GDM1 (cell line): Measurements from ENCODE around the gene SPRED3.
"Not testable (repeated sequence)": the region's sequence is repeated elsewhere in the genome, so short reads cannot be mapped to it uniquely, and the experiment has no call there.

Experiments used
- DNase-seq: peaks from one replicate; lab custom pipeline; 2025; lab: John Stamatoyannopoulos, UW

The SPRED3 gene

GRCh38 chr19:38391911-38392464 lies 3.5 kb downstream of the SPRED3 start:
- DNase-seq: no peak

DNA sequence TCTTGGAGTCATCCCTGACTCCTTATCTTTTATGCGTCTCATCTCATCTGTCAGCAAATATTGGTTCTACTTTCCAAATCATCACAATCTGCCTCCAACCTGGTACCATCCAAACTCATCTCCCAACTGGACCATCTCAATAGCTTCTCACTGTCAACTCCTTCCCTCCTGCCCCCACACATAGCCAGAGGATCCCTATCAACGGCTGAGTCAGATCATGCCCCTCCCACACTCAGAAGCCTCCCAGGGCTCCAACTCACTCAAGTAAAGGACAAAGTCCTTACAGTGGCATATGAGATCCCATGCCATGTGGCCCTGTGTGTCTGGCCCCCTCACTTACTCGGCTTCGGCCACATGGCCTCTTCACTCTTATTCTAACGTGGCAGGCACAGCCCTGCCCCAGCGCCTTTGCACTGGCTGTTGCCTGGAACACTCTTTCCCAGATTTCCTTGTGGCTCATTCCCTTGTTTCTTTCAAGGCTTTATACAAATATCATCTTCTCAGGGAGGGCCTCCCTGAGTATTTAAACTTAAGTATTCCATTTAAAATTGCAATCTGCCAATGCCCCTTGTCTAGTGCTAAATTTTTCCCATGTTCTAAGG lies 4.3 kb downstream of the SPRED3 start:
- DNase-seq: no peak

GRCh38 chr19:38394488-38394887 lies 6.0 kb downstream of the SPRED3 start:
- no peak for DNase-seq

DNA sequence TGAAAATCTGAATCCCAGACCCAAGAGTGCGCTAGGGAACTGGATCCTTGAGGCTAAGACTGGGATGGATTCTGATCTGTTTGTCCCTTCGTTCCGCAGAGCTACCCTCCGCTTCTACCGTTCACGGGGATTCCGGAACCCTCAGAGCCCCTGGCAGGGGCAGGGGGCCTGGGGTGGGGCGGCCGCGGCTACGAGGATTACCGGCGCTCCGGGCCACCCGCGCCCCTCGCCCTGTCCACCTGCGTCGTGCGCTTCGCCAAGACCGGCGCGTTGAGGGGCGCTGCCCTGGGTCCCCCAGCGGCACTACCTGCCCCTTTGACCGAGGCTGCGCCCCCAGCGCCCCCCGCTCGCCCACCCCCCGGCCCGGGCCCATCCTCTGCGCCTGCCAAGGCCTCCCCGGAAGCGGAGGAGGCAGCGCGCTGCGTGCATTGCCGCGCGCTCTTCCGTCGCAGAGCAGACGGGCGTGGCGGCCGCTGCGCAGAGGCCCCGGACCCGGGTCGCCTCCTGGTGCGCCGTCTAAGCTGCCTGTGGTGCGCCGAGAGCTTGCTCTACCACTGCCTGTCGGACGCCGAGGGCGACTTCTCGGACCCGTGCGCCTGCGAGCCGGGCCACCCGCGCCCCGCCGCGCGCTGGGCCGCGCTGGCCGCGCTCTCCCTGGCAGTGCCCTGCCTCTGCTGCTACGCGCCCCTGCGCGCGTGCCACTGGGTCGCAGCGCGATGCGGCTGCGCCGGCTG lies 7.1 kb downstream of the SPRED3 start:
- no peak for DNase-seq

DNA sequence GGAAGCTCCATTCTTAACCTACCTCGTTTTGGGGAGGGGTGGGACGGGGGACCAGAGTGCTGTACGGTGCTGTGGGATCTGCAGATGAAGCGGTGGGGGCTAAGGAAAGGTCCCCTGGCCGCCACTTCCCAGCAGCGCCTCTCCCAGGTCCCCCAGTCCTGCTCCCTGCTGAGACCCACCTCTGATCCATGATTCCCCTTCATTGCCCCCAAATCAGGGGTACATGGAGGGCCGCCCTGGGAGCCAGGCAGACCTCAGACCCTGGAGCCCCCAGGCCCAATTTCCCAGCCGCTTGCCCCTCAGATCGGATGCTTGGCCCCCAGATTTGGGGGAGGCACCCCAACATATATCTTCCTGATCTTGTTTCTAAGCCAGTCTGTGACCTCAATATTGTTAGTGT lies 10.6 kb downstream of the SPRED3 start:
- no peak for DNase-seq

GRCh38 chr19:38399537-38399936 lies 11.0 kb downstream of the SPRED3 start:
- no peak for DNase-seq

- DNase-seq: no peak
These were observed 11.9 kb downstream of the SPRED3 start for GRCh38 chr19:38400361-38400760.

- DNase-seq: no peak
These were observed 12.7 kb downstream of the SPRED3 start for GRCh38 chr19:38401148-38401547.

DNA sequence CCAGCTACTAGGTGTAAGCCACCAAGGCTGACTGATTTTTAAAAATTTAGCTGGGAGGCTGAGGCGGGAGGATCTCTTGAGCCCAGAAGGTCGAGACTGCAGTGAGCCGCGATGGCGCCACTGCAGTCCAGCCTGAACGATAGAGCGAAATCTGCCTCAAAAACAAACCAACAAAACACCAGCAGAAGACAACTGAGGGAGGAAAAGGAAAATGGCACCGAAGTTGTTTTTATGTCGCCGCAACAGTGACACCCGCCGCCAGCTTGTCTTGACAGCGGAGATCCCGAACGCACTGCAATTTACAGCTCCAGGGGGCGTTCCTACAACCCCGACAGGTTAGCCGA lies 14.1 kb downstream of the SPRED3 start:
- no peak for DNase-seq

GRCh38 chr19:38402967-38403674 lies 14.6 kb downstream of the SPRED3 start, which contains the start of gene FAM98C:
Gene FAM98C, plus strand, starts transcription at chr19:38403093. Its CDS starts 61 bp downstream, at chr19:38403154.
- peak; percentile 94 for DNase-seq

DNA sequence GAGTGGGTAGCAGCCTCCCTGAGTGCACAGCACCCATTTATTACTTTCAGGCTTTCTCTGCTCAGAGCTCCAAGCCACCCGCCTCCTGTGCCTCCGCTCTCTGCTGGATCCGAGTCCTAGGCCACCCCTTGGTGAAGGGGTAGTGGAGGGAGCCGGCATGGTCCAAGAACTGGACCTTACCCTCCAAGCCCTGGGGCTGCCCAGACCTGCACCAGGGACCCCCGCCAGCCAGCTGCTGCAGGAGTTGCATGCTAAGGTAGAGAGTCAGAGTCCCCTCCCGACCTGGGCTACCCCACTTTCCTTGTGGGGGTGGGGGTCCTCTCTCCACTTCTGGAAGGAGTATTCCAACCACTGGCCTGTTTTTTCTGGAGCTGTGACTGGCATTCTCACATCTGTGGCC lies 16.4 kb downstream of the SPRED3 start:
- no peak for DNase-seq

DNA sequence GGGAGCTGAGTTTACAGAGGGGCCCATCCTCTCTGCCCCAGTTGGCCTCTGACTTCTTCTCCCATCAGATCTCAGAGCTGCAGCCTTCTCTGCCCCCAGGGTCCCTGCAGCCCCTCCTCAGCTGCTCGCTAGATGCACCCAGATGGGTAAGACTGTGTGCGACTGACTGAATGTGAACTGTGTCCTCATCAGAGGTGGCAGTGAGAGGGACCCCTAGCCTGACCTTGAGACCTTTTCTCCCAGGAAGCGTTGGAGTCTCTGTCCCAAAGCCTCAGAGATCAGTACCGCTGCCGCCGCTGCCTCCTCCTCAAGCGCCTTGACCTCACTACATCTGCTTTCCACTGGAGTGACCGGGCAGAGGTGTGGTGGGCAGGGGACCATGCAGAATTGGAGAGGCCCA lies 16.8 kb downstream of the SPRED3 start:
- DNase-seq: no peak

- no peak for DNase-seq
These were observed 21.2 kb downstream of the SPRED3 start for GRCh38 chr19:38409631-38410133.

GRCh38 chr19:38410407-38410806 lies 21.9 kb downstream of the SPRED3 start:
- DNase-seq: not testable (repeated sequence)

GRCh38 chr19:38411041-38411712 lies 22.7 kb downstream of the SPRED3 start:
- DNase-seq: no peak

DNA sequence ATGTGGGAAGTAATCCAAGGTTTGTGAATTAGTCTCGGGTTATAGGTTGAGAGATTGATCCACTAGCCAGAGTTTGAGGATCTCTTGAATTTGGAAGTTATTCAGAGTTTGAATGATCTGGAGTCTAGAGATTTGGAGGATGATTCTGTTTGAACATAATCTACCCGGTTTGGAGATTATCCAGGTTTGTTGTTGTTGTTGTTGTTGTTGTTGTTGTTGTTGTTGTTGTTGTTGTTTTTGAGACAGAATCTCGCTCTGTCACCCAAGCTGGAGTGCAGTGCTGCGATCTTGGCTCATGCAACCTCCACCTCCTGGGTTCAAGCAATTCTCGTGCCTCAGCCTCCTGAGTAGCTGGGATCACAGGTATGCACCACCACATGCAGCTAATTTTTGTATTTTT lies 23.4 kb downstream of the SPRED3 start:
- not testable (repeated sequence) for DNase-seq

DNA sequence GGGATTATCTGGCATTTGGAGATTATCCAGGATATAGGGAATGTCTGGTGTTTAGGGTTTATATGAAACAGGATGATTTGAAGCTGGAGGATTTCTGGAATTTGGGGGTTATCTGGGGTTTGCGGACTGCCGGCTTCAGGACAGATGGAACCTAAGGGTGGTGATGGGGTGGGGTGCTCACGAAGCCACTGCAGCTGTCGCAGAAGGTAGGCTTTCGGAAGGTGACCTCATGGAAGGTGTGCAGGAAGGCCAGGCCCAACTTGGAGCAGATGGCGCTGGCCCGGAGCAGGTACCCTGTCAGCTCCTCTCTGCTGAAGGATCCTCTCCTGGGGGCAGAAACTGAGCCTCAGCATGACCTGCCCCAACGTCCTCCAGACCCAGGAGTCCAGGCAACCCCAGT lies 24.0 kb downstream of the SPRED3 start:
- no peak for DNase-seq

GRCh38 chr19:38412961-38413360 lies 24.5 kb downstream of the SPRED3 start:
- DNase-seq: no peak

- DNase-seq: no peak
These were observed 24.9 kb downstream of the SPRED3 start for GRCh38 chr19:38413416-38413815.

DNA sequence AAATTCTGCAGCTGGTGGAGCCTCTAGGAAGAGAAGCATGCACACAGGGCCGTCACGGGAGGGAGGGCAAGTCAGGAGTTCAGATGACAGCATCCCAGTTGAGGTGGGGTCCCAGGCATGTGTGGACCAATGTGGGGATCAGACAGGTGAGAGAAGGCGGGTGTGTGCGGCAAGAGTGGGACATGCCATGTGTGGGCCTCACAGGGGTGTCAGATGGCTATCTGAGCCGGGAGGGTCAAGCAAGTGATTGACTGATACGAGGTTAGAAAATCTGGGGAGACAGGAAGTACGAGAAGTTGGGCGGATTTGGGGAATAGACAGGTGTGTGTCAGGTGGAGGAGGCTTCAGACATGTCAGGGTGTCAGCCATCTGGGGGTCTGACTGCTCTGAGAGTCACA lies 28.6 kb downstream of the SPRED3 start:
- no peak for DNase-seq

DNA sequence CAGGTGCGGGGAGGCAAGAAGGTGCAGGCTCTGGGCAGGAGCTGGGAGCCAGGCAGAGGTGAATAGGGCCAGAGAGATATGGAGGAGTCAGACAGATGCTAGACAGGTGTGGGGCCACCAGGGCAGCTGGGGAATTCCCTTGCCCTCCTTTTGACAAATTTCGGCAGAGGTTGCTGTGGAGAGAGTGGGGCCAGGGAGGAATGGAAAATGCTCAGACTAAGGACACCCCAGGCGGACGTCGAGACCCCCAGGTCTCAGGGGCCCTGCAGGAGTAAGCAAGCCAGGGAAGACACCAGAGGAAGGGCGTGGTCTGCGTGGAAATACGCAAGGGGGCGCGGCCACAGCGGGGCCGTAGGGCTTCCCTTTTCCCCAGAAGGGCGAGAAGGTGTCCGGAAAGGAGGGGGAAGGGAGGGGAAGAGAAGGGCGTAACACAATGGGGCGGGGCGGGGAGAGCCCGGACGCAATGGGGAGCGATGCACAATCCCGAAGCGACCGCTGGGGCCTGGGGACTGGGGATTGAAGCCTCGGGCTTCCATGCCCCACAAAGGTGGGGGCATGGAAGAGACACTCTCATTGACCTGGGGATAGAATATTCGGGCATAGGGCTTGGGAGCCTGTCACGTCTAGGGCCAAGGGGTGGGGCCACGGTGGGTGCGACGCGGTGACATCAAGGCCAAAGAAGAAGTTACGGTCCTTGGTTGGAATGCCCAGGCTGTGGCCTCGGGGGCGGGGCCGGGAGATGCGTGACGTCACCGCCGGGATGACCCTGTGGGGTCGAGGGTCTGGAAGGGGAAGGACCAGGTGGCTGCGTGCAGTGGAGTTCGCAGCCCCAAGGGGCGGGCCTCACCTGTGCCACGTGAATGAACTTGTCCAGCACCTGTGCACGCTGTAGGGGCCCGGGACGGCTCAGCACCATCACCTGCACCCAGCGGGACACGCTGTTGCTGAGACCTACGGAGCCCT lies 29.3 kb downstream of the SPRED3 start:
- no peak for DNase-seq
